Mesothelial cell of epicardium (in vitro differentiated cells): ENCODE measurements around the gene SUPT5H. TPM values are rescaled to one million over a fixed set of nuclear protein-coding genes. Genes with fewer than 3 reads are reported as not detected.

Source experiments
- DNase-seq, 2 experiments: peaks; one replicate each; pipeline ENCODE4 v3.0.0; 2021; ENCODE audit warnings: low spot score in 2 of 2; ENCODE audit not compliant: unreplicated experiment in 2 of 2
- H3K27ac Mint-ChIP-seq: 2 replicates; pipeline ENCODE4 v1.8.0; 2021; ENCODE audit warnings: mixed read lengths
- H3K27me3 Mint-ChIP-seq: 2 replicates; pipeline ENCODE4 v1.8.0; 2021; ENCODE audit warnings: low read depth, mixed read lengths
- H3K36me3 Mint-ChIP-seq: 2 replicates; pipeline ENCODE4 v1.8.0; 2021; ENCODE audit warnings: mixed read lengths
- H3K4me1 Mint-ChIP-seq: 2 replicates; pipeline ENCODE4 v1.8.0; 2021; ENCODE audit warnings: mixed read lengths
- H3K4me3 Mint-ChIP-seq: 2 replicates; pipeline ENCODE4 v1.8.0; 2021; ENCODE audit warnings: mild to moderate bottlenecking, moderate library complexity, mixed read lengths
- H3K9me3 Mint-ChIP-seq: 2 replicates; pipeline ENCODE4 v1.8.0; 2021; ENCODE audit warnings: mixed read lengths
- CTCF ChIP-seq: fragments of 200-600 bp; sonication (generic); IDR thresholded peaks from one replicate; pipeline ENCODE4 v1.5.0; 2021; ENCODE audit warnings: antibody characterized with exemption; ENCODE audit not compliant: unreplicated experiment
- total RNA-seq: library from RNA; stranded (reverse); gene quantifications from 3 replicates; pipeline ENCODE4 v1.2.1, GENCODE V29; 2021

Gene SUPT5H
- total RNA-seq, 1 donor from 2014 or later, result 127 TPM

GRCh38 chr19:39415111-39416046 lies 30.0 kb upstream of the SUPT5H start:
- no peak for TF ChIP-seq CTCF
- peaks cover 31% of the 10 kb centered on the region for H3K4me1 Mint-ChIP-seq
- peak overlapping the region; percentile 98 for H3K27ac Mint-ChIP-seq
- peaks cover 10% of the 10 kb centered on the region for H3K36me3 Mint-ChIP-seq
- no peak for DNase-seq
- no peaks in the 10 kb centered on the region for H3K9me3 Mint-ChIP-seq
- peaks cover 1% of the 10 kb centered on the region for H3K27me3 Mint-ChIP-seq
- H3K4me3 Mint-ChIP-seq, result peak overlapping the region; percentile 94

- peaks cover 21% of the 10 kb centered on the region for H3K4me1 Mint-ChIP-seq
Measured at GRCh38 chr19:39416152-39417120, 28.9 kb upstream of the SUPT5H start.

GRCh38 chr19:39417463-39418181 lies 27.8 kb upstream of the SUPT5H start:
- Mint-ChIP-seq H3K9me3 (no peaks in the 10 kb centered on the region), H3K4me1 (peaks cover 18% of the 10 kb centered on the region), H3K4me3 (no peak overlapping the region), H3K27me3 (no peaks in the 10 kb centered on the region), H3K36me3 (peaks cover 13% of the 10 kb centered on the region), H3K27ac (peak overlapping the region; percentile 76)
- no peak for TF ChIP-seq CTCF
- DNase-seq, result no peak

More at GRCh38 chr19:39416152-39417120, 28.9 kb upstream of the SUPT5H start:
- no peak for DNase-seq
- H3K36me3 Mint-ChIP-seq, result peaks cover 13% of the 10 kb centered on the region
- peaks cover 1% of the 10 kb centered on the region for H3K27me3 Mint-ChIP-seq
- no peaks in the 10 kb centered on the region for H3K9me3 Mint-ChIP-seq
- H3K4me3 Mint-ChIP-seq, result no peak overlapping the region
- TF ChIP-seq CTCF, result no peak
- H3K27ac Mint-ChIP-seq, result no peak overlapping the region

- Mint-ChIP-seq H3K36me3 (peaks cover 18% of the 10 kb centered on the region), H3K27ac (no peak overlapping the region), H3K9me3 (no peaks in the 10 kb centered on the region), H3K27me3 (no peaks in the 10 kb centered on the region), H3K4me3 (no peak overlapping the region), H3K4me1 (peaks cover 16% of the 10 kb centered on the region)
- DNase-seq, result no peak
- no peak for TF ChIP-seq CTCF
Measured at GRCh38 chr19:39419003-39419402, 26.4 kb upstream of the SUPT5H start.

GRCh38 chr19:39420769-39421168 lies 24.6 kb upstream of the SUPT5H start:
- H3K4me3 Mint-ChIP-seq, result no peak overlapping the region
- peaks cover 28% of the 10 kb centered on the region for H3K36me3 Mint-ChIP-seq
- no peak for TF ChIP-seq CTCF
- no peaks in the 10 kb centered on the region for H3K4me1 Mint-ChIP-seq
- H3K9me3 Mint-ChIP-seq, result no peaks in the 10 kb centered on the region
- H3K27me3 Mint-ChIP-seq, result no peaks in the 10 kb centered on the region
- no peak for DNase-seq
- no peak overlapping the region for H3K27ac Mint-ChIP-seq
